AG20443 (cell line): ENCODE measurements around the gene LAMB1.

ENCODE experiments used
- DNase-seq: peaks from one replicate; pipeline ENCODE4 v3.0.0; 2012; ENCODE audit warnings: low spot score, mixed read lengths

Gene LAMB1

DNA sequence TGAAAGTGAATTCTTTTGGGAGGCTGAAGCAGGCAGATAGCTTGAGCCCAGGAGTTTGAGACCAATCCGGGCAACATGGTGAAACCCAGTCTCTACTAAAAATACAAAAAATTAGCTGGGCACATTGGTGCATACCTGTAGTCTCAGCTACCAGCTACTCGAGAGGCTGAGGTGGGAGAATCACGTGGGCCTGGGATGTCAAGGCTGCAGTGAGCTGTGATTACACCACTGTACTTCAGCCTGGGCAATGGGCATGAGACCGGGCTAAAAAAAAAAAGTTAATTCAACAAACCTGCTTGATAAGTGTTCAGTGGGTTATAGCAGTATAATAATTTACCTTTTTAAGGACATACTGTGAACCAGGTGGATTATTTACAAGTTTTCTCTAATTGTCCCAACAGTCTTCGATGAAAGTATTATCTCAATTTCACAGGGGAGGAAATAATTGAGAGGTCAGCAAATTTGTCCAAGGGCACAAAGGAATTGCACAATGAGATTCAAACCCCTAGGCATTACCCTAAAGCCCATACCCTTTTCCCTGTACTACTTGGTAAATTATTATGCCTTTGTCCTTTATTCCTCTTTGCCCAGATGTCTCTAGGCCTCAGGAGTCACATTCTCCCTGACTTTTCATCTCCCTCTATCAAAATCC lies 125.1 kb downstream of the LAMB1 start:
- DNase-seq, result no peak

DNA sequence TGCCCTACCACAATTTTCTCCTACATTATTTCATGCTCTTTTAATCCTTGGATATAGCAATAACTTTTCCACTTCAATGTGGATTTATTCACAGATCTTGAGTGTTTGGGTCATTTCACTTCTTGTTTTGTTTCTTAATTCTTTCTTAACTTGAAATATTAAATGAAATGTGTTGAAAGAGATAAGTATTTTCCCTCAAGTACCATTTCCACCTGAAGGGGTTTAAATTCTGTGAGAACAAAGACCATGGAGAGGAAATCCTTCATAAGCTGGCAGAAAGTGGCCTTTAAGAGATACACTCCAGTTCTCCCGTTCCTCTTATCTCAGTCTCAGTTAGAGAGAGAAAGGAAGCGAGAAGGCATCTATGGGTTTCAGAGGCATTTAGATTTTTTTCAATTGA lies 126.0 kb downstream of the LAMB1 start:
- no peak for DNase-seq

DNA sequence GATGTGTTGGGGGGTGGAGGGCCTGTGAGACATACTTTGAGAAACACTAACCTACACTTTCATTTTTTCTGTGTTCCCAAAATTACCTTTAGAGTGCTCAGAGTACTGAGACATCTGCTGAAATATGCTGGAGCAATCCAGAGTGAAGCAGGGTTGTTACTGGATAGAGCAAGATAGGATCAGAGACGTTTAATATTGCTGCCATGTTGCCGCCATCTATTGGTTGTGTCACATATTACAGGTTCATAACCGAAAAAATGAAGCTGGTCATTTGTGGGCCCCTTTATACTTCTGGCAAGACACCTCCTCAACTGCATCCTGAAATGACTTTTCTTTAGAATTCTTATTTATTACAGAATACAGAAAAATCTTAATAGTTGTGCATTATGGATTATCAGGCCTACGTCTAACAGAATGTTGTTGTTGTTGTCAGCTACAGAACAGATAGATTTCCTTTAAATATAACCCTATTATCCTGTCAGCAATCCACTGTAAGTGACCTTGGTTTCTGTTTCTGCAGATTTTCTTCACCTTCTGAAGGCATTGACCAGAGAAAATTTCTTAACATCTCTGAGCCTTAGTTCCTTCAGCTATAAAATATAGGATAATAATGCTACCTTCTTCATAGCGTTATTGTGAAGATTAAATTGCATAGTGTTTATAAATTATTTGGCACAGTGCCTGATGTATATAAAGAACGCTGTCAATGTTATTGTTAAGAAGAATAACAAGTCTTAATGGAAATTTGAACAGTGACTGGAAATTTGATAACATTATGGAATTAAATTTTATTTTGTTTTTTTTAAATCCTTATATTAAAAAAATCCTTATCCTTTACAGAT lies 128.1 kb downstream of the LAMB1 start:
- peak; percentile 72 for DNase-seq

DNA sequence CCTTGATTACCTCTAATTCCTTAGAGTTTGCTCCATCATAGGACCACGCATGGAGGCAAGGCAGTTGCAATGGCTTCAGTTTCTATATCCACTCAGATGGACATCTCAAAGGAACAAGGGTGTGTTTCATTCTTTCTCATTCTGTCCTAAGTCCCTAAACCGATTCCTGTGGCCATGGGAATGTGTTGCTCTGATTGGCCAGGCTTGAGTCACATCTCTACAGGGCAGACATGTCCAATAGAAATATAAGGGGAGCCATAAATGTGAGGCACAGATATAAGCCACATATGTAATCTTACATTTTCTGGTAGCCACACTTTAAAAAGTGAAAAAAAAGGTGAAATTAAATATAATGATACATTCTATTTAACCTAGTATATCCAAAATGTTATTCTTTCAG lies 128.8 kb downstream of the LAMB1 start:
- no peak for DNase-seq
